HG03175 (cell line): ENCODE results near the gene DNALI1.
"Not testable (repeated sequence)": the region's sequence is repeated elsewhere in the genome, so short reads cannot be mapped to it uniquely, and the experiment has no call there.

Experiments
- ATAC-seq: cut with Tn5 transposase; IDR thresholded peaks from one replicate; pipeline ENCODE4 v1.9.1; 2021; ENCODE audit warnings: mild to moderate bottlenecking, moderate library complexity; ENCODE audit not compliant: unreplicated experiment

The DNALI1 gene

GRCh38 chr1:37556712-37557196 lies at the start of gene DNALI1:
TSS of gene DNALI1 (plus strand) at chr1:37556940. CDS start at chr1:37556995, 55 bp downstream.
- no peak for ATAC-seq

- ATAC-seq: no peak
These were observed 47.6 kb upstream of the DNALI1 start for GRCh38 chr1:37509181-37509580.

GRCh38 chr1:37513795-37514349 lies 42.9 kb upstream of the DNALI1 start:
- ATAC-seq: peak; percentile 44

GRCh38 chr1:37514350-37515184 lies 42.2 kb upstream of the DNALI1 start, which contains the start of gene MEAF6:
TSS of gene MEAF6 (minus strand) at chr1:37514766. CDS start at chr1:37514746, 20 bp downstream.
- peak; percentile 88 for ATAC-seq

GRCh38 chr1:37515185-37516034 lies 41.3 kb upstream of the DNALI1 start:
- no peak for ATAC-seq

- no peak for ATAC-seq
These were observed 39.2 kb upstream of the DNALI1 start for GRCh38 chr1:37517569-37517968.

- ATAC-seq: not testable (repeated sequence)
These were observed 38.5 kb upstream of the DNALI1 start for GRCh38 chr1:37518241-37518640.

GRCh38 chr1:37518929-37519328 lies 37.8 kb upstream of the DNALI1 start:
- ATAC-seq: not testable (repeated sequence)

GRCh38 chr1:37519613-37520012 lies 37.1 kb upstream of the DNALI1 start:
- ATAC-seq: no peak

- ATAC-seq: not testable (repeated sequence)
These were observed 26.9 kb upstream of the DNALI1 start for GRCh38 chr1:37529888-37530287.

GRCh38 chr1:37532418-37533156 lies 24.2 kb upstream of the DNALI1 start:
- not testable (repeated sequence) for ATAC-seq

GRCh38 chr1:37533317-37534093 lies 23.2 kb upstream of the DNALI1 start:
- no peak for ATAC-seq

GRCh38 chr1:37537378-37537777 lies 19.4 kb upstream of the DNALI1 start:
- no peak for ATAC-seq

GRCh38 chr1:37539154-37539553 lies 17.6 kb upstream of the DNALI1 start:
- ATAC-seq: not testable (repeated sequence)

- ATAC-seq: no peak
These were observed 16.5 kb upstream of the DNALI1 start for GRCh38 chr1:37540036-37540785.

GRCh38 chr1:37544530-37544929 lies 12.2 kb upstream of the DNALI1 start:
- no peak for ATAC-seq

- no peak for ATAC-seq
These were observed 11.7 kb upstream of the DNALI1 start for GRCh38 chr1:37545019-37545418.

- no peak for ATAC-seq
These were observed 7.4 kb upstream of the DNALI1 start for GRCh38 chr1:37549341-37549740.

- ATAC-seq: peak; percentile 21
These were observed 3.2 kb upstream of the DNALI1 start for GRCh38 chr1:37553598-37553926.
